Skeletal muscle cell (primary cell): ENCODE measurements around the gene ZNF738.

Experiments used
- DNase-seq: peaks from one replicate; pipeline ENCODE4 v3.0.0-alpha.2; 2010; ENCODE audit warnings: low read depth
- H3K4me3 ChIP-seq: 2 replicates; pipeline ENCODE4 v1.5.1; 2011; ENCODE audit warnings: low read depth, mild to moderate bottlenecking, control low read depth, low read length, moderate library complexity

ZNF738 gene

DNA sequence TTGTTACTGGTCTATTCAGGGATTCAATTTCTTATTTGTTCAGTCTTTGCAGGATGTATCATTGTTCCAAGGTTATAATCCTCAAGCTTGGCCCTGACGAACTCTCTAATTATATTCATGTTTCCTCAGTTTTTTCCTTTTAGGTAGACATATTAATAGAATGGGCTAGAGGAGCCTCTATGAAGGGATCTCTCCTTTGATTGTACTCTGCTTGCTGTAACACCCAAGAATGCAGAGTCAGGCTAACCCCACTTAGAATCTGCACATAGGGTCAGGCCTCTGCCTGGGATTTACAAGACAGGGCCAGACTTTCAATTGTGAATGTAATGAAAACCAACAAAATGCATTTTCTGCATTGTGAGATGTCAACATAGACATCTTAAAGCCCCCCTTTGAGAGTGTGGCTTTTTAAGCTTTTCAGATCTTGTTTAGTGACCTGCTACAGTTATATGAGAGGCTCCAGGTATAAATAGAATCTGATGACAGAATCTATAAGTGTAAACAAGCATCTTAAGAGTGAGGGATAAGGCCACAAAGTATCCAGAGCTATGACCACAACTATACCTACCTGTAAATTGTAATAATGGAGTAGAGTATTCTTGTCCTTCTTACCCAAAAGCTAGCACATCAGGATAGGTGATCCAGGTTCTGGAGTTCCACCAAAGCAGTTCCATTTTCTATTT, 43.6 kb downstream of the ZNF738 start:
- no peak overlapping the region for H3K4me3 ChIP-seq

DNA sequence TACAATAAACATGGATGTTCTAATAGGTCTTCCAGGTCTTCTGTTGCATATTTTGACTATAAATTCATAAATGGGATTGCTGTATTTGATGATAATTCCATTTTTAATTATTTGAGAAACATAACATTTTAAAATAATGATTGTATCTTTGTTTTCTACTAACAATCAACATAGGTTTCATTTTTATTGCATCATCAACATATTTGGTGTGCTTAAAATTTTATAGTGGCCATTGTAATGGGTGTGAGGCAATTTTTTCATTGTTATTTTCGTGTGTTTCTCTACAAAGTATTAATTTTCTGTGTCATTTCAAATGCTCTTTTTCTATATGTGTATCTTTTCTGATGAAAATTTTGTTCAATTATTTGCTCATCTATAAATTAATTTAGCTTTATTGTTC, 51.4 kb downstream of the ZNF738 start:
- DNase-seq: no peak
- no peak overlapping the region for H3K4me3 ChIP-seq

More for the DNA sequence above, 43.6 kb downstream of the ZNF738 start:
- DNase-seq: no peak

DNA sequence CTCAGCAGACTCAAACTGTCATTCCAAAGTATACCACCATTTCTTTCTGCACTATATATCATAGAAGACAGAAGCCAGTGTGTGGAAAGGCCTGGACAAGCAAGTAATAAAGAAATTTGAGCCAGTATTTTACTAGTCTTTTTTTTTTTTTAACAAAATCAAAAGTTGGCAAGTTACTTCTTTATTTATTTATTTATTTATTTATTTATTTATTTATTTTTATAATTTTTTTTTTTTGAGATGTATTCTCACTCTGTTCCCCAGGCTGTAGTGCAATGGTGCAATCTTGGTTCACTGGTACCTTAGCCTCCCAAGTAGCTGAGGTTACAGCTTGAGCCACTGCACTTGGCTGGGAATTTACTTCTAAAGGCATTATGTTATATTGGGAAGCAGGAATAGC, 63.4 kb downstream of the ZNF738 start:
- DNase-seq: no peak
- H3K4me3 ChIP-seq: no peak overlapping the region

DNA sequence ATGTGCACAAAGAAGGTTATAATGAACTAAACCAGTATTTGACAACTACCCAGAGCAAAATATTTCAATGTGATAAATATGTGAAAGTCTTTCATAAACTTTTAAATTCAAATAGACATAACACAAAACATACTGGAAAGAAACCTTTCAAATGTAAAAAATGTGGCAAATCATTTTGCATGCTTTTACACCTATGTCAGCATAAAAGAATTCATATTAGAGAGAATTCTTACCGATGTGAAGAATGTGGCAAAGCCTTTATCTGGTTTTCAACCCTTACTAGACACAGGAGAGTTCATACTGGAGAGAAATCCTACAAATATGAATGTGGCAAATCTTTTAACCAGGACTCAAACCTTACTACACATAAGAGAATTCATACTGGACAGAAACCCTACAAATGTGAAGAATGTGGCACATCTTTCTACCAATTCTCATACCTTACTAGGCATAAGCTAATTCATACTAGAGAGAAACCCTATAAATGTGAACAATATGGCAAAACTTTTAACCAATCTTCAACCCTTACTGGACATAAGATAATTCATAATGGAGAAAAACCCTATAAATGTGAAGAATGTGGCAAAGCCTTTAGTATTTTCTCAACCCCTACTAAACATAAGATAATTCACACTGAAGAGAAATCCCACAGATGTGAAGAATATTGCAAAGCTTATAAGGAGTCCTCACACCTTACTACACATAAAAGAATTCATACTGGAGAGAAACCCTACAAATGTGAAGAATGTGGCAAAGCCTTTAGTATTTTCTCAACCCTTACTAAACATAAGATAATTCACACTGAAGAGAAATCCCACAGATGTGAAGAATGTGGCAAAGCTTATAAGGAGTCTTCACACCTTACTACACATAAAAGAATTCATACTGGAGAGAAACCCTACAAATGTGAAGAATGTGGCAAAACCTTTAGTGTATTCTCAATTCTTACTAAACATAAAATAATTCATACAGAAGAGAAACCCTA, 64.5 kb downstream of the ZNF738 start:
- H3K4me3 ChIP-seq: no peak overlapping the region

More for the DNA sequence above, 64.5 kb downstream of the ZNF738 start:
- no peak for DNase-seq
